Body of pancreas (tissue), 4 donors: ENCODE data around the gene CYP4F8.

Source experiments
- CTCF ChIP-seq, 7 experiments: fragments of 450-650 bp in 4 of 7; fragments of 200-600 bp in 3 of 7; sonication (generic) in 3 of 7; IDR thresholded peaks; one replicate each; pipeline ENCODE4 v1.5.1; 2016 to 2019; ENCODE audit warnings: antibody characterized with exemption in 7 of 7
- POLR2A ChIP-seq, 3 donors: fragments of 450-650 bp; IDR thresholded peaks; one replicate each; pipeline ENCODE4 v1.6.1; 2016; ENCODE audit warnings: antibody characterized with exemption in 3 of 3, mild to moderate bottlenecking in 2 of 3

- TF ChIP-seq CTCF (IDR thresholded peaks at IDR 0.05): no peak
- TF ChIP-seq POLR2A (IDR thresholded peaks at IDR 0.05): no peak
Observed at GRCh38 chr19:15669440-15669839, 54.4 kb downstream of the CYP4F8 start.
